Tongue (tissue), 2 donors: Measurements from ENCODE around the gene KRTCAP2. TPM values are rescaled to one million over a fixed set of nuclear protein-coding genes. Genes with fewer than 3 reads are reported as not detected.
"Not testable (repeated sequence)": the region's sequence is repeated elsewhere in the genome, so short reads cannot be mapped to it uniquely, and the experiment has no call there.

Experiments used
- DNase-seq: peaks from one replicate; pipeline ENCODE4 v3.0.0-alpha.2; 2015
- total RNA-seq: library from RNA; depleted of rRNA; stranded (reverse); fragments of >200 nt; gene quantifications from one replicate; pipeline ENCODE4 v1.2.3, GENCODE V29; 2014

The KRTCAP2 gene
- 29.6 TPM for total RNA-seq

DNA sequence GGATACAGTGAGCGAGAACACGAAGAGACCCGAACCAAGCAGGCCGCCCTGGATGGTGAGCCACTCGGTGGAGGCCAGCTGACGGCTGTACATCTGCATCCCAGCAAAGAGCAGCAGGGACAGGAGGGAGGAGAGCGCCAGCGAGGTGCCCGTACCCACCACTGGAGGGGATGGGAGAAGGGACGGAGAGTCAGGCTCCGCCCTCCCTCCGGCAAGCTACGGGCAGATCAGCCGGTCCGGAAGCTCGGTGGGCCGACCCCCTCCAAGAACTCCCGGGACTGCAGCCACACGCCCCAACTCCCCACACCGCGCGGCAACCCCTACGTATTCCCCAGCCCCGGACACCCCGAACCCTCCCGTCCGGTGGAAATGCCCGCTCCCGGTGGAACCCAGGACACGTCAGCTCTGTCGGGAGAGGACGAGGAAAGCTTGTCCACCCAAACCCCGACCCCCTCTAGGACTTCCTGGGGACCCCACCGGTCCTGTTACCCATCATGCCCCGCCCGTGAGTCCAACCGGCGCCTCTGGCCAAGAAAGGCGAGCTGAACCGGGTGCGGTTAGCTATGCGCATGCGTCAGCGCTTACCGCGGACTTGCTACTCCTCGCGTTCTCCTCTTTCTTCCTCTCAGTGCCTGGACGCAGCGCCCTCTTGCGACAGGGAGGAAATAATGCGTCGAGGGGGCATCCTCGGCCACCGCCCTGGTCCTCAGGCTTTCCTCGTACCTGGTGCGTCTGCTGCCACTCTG is at the start of gene KRTCAP2:
Gene KRTCAP2 (minus strand): TSS at position 573 of the 746 bp plus-strand sequence. CDS start 80 bp downstream, at position 493.
- peak; percentile 98 for DNase-seq

DNA sequence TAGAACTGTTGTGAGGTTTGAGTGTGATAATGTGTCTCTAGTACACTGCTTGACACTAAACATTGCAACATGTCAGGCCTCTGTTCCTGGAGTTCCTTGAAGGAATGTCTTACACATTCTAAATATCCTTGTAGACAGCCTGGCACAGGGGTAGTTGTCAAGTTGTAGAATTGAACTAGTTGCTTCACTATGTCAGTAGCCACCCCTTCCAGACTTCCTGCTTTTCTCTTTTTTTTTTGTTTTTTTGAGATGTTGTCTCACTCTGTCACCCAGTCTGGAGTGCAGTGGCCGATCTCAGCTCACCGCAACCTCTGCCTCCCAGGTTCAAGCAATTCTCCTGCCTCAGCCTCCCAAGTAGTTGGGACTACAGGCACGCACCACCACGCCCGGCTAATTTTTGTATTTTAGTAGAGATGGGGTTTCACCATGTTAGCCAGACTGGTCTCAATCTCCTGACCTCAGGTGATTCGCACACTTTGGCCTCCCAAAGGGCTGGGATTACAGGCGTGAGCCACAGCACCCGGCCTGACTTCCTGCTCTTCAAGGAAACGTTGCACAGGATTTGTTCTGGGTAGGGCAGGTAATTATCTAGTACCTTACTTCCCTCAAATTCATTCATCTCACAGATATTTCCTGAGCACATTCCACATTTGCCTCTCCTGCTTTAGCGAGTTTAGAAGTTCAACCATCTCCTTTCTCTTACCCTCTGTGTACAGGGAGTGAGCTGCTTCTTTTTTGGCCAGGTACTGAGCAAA is 47.3 kb upstream of the KRTCAP2 start:
- DNase-seq: not testable (repeated sequence)

DNA sequence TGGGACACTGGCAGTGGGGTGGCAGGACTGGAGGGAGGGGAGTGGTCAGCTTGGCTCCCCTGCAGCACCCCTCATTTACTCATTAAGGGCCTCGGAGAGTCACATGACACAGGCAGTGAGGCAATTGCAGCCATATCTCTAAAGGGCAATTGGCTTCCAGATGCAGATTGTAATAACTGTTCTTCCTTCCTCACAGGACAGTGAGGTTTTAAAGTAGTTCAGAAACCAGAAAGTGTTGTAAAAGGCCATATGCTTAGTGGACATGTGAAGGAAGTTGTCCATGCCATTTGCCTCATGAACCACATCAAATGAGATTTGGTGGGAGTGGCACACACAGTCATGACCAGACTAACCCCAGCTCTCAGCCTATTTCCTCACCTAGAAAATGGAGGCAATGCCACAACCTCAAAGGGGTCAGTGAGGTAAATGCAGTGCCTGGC is 46.5 kb upstream of the KRTCAP2 start:
- DNase-seq: peak; percentile 37

DNA sequence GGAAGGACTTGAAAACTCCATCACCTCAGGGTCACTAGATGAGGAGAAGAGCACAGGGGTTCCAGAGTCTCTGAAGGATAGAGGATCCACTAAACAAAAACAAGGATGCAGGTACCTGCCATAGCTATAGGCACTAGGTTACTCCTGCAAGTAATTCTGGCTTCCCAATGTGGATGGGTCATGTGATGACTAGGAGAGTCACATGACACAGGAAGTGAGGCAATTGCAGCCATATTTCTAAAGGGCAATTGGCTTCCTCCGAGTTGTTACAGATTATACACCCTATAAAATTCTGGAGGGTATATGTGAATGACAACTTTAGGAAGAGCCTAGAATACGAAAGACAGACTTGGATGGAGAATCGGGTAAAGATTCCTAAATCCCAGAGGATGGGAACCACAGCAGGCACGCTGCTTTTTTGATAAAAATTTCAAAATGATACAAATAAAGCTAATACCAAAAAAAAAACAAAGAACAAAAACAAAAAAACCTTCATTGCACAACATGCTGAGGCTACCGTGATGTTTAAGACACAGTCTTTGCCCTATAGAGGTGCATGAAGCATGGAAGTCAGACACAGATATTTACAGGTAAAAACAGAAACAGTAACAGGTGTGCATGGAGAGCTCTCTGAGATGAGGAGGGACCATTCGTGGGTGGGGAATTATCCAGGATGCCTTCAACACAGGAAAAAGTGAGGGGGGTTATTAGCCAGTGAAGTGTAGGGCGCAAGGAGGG is 45.9 kb upstream of the KRTCAP2 start:
- DNase-seq: peak; percentile 74

DNA sequence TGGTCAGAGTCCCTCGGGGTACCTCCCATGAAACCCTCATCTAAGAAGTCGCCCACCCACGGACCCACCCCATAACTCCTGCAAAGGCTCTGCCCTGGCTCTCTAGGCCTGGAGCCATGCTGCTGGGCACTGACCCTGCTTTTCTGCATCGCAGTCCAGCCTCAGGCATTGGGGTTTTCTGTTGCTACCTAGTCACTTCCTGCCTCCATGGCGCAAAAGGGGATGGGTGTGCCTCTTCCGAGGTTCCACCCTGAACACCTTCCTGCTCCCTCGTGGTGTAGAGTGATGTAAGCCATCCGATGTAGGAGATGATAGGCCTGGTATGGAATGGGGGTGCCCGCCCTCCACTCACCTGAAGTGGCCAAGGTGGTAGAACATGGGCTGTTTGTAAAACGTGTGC is 41.6 kb upstream of the KRTCAP2 start:
- not testable (repeated sequence) for DNase-seq

DNA sequence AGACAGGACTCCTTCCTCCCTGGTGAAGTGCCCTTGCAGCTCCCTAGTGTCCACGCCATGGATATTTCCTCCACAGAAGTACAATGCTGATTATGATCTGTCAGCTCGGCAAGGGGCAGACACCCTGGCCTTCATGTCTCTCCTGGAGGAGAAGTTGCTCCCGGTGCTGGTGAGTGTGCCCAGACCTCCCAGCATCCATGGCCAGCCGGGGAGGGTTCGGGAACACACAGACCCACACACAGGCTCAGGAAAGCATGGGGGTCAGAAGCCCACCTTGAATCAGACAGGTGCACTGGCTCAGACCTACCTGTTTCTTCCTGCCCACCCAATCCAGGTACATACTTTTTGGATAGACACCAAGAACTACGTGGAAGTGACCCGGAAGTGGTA is 38.9 kb upstream of the KRTCAP2 start:
- not testable (repeated sequence) for DNase-seq

DNA sequence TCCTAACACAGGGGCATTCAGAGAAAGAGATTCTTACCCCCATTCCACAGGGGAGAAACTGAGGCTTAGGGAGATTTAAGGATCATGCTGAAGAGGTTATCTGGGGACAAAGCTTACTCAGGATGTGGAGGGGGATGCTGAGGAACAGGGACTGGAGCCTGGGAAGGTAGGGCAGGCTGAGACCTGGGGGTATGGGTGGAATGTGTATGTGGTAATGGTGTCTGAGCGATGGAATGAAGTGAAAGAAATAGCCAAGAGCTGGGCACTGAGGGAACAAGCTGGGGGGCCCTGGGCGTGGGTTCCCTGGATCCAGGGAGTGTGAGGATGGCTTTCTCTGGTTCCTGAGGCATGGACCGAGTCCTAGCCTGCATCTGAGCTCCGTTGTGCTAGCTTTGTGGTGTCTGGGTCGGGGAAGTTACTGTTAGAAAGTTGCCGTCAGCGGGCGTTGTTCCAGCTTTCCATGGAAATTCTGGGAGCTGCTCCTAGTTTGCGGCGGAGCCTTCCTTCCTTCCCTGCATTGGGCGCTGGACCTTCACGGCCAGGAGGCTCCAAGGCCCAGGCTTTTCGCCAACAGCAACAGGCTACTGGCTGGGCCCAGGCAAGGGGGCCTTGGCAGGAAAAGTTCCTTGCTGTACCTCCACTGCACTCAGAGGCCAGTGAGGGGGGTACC is 38.4 kb upstream of the KRTCAP2 start:
- peak; percentile 76 for DNase-seq

DNA sequence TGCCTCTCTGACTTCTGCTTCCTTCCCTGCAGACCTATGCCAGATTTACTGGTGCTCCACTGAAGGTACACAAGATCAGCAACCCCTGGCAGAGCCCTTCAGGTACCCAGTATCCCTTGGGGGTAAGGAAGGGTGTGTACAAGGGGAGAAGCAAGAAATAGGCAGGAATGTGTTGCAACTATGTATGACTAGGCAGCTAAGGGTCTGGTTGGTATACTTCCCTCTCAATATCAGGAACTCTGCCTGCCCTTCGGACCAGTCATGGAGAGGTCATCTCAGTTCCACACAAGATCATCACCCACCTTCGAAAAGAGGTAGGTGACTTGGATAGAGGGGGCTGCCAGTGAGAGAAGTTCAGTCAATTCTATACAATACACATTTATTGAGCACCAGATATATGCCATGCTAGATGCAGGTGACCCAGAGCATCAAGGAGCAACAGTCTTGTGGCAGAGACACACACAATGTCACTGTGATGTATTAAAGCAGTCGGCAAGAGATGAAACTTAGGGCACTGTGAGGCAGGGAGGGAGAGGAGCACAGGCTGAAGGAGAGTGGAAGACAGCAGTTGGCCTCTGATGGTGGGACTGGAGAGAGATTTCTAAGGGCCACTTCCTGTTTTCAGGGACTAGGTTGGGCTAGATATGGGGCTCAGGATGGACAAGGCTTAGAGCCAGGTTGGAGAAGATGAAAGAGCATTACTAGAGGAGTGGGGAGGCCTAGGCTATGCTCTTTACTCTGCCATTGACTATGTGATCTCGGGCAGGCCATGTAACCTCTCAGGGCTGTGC is 37.4 kb upstream of the KRTCAP2 start:
- DNase-seq: no peak

DNA sequence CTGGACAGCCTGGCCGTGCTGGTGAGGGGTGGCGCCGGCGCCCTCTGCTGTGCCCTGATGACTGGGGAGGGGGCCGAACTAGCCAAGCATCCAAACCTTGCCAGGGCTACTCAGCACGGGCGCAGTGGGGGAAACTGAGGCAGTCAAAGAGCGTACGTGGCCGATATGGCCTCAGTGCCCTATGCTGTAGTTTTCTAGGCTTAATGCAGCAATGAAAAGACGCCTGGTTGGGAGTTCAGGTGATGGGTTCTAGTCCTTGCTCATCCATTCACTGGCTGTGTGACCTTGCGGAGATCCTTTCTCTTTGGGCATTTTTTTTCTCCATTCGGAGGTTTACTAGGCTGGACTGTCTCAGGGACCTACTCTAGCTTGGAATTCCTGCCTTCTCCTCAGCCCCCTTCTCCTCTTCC is 36.2 kb upstream of the KRTCAP2 start:
- no peak for DNase-seq

DNA sequence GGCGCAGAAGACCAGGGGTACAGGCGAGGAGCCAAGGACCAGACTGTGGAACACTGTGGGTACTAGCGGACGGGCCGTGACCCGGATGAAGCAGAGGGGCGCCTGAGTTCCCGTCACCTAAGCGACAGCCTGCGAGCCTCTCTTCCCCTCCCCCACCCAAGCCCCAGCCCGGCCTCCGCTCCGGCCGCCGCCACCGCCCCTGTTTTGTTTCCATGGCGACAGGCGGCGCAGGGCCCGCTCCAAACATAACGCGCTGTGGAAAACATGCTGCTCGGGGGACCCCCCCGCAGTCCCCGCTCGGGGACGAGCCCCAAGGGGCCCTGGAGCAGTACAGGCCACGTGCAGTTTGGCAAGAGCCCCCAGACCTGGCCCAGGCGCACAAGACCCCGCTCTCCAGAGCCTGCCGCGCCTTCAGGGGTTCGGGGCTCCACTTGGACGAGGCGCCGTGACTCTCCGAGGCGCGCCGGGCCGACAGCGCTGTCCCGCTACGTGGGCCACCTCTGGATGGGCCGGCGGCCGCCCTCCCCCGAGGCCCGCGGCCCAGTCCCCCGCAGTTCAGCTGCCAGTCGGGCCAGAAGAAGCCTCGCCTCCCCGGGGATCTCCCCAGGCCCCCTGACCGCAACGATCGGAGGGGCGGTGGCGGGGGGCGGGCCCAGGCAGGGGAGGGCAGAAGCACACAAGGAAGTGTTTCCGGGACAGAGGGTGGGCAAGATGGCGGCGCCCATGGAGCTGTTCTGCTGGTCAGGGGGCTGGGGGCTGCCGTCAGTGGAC is 35.6 kb upstream of the KRTCAP2 start, which contains the start of gene MTX1:
Gene MTX1 (plus strand): TSS at position 155 of the 771 bp plus-strand sequence. CDS start 110 bp downstream, at position 265.
- peak; percentile 98 for DNase-seq

DNA sequence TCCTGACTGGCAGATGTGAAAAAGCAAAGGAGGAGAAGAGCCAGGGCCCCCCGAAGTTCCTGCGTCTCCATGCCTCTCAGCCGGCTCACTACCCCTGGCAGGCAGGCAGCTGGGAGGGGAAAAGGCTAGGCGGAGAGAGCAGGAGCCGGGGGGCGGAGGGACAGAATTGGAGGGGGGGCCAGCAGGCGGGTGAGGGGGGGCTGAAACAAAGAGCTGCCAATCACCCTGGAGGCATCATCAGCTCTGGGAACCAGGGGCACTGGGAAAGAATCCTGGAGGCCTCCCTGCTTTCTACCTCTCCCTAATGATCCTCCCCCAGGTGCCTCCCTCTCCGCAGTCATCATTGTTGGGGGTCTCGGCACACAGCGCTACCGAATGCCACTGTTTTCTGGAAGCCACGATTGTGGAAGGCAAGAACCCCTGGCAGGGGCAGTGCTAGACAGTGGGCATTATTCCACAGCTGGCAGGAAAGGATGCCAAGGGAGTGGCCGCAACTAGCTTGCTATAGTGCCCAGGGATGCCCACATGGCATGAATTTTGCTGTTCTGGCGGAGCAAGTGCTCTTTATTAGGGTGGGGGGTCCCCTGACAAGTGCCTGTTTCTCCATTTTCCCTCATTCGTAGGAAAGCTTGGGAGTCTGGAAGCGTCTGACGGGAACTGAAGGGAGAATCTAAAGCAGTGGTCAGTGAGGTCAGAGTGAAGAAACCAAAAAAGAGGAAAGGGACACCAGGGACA is 34.9 kb upstream of the KRTCAP2 start, which contains the start of gene THBS3:
Gene THBS3 (minus strand): TSS at position 92 of the 735 bp plus-strand sequence. CDS start 21 bp downstream, at position 71.
- DNase-seq: peak; percentile 88

DNA sequence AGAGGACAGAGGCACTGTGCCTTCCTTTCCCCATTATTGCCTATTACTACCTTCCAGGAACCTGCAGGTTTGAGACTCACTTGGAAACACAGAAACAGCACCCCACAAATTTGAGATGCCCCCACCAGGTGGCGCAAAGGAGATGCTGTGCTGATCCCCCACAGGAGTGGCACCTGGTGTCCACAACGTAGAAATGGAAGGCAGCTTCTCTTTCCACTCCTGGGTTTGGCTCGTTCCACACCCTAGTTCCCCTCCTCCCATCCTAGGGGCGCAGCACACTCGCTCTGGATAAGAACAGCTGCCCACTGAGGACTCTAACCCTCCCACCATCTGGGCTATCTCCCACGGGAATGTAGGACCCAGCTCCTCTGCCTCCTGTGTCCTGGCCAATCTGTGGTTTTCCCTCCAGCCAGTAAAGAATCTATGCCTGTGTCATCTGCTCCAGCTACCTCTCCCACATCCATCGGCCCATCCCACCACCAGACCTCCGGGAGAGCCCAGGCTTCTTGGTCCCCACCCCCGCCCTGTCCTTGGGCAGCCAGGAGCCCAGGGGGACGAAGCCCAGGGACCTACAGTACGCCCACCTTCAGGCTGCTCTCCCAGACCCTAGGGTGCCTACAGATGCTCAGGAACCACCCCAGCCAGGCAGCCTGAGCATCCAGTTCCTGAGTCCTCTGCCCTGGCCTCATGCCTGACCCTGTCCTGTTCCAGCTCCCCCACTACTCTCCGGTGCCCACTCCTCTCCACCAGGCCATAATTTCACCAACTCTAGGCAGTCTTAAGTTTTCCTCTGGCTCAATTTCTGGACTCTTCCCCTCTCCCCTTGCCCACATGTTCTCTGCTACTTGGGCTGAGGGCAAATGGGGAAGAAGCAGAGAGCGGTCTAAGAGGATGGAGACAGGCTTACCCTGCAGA is 34.0 kb upstream of the KRTCAP2 start:
- peak; percentile 91 for DNase-seq

DNA sequence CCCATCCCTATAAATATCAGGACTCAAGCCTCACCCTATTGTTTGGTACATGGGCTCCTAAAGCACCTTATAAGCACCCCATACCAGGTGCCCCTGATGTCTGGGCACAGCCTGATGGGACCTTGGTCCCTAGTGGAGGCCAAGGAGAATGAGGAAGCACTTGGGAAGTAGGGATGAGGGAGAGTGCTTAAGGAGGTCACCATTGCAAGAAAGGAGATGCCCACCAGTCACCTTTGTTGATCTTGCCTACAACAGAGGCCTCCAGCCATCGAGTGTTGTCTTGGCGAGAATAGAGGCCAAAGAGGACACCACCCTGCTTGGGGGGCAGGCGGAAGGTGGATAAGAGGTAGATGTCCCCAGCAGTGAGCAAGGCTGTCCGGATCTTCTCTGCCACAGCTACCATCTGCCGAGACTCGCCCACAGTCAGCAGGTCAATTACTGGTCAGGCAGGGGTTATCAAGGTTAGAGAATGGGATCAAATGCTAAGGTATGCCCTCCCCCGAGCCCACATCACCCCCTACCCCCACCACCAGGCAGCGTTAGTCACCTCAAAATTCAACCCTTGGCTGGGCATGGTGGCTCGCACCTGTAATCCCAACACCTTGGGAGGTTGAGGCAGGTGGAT is 33.0 kb upstream of the KRTCAP2 start:
- no peak for DNase-seq

DNA sequence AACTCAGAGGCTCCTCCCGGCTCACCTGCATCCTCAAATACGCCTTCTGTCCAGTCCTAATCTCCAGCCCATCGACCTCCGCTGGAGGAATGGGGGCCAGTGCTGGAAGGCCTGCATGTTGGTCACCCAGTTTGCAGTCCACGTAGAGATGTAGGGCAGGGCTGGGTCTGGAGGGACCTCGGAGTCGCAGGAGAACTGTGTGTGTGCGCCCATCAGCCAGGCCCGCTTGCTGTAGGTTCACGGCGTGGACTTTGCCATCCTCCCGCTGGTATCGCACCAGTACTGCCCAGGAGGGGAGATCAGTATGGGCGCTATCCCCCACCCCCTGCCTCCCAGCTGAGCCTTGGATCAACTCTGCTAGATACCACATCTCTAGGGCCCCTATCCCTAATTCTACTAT is 31.9 kb upstream of the KRTCAP2 start:
- no peak for DNase-seq

DNA sequence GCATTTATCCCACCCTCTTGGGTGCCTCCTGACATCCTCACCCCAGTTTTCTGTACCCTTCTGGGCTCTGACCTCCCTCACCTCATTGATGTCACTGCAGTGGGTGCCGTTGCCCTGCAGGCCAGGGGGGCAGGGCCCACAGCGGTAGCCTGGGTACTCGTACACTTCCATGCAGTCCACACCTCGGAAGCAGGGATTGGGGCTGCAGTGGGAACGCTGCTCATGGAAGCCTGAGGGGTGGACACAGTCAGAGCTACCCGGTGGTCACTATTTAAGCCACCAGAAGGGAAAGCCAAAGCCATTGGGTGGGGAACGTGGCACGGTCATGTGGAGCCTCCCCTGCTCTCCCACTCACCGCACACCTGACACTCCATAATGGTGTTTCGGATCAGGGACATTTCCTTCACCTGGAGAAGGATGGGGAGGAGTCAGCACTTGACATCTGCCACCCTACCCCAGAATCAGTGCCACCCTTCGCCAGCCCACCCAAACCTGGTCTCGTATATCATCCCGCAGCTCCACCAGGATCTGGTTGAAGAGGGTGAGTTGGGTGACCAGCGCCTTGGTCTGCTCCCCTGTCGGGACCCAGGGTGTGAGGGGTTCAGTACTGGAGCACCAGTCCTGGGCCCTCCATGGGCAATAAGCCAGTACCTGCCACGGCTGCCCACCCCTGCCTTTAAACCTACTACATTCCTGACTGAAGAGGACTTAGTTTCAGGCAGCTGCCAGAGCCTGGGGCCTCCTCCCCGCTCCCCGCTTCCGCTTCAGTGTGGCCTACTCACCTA is 29.8 kb upstream of the KRTCAP2 start:
- DNase-seq: no peak

DNA sequence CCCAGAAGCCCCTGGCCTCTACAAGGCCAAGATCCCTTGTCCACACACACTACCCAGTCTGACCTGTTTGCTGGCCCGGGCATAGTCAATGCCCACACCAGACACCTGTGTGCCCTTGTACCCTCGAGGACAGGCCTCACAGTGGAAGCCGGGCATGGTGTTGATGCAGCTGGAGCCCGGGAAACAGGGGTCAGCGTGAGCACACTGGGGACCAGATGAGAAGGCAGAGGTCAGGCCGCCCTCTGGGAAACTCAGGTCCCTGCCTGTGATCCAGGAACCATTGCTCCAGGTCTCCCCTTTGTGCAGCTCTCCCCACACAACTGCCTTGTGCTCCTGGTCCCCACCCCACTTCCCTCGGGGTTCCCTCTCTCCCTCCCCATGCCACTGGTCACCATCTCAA is 29.1 kb upstream of the KRTCAP2 start:
- DNase-seq: no peak

DNA sequence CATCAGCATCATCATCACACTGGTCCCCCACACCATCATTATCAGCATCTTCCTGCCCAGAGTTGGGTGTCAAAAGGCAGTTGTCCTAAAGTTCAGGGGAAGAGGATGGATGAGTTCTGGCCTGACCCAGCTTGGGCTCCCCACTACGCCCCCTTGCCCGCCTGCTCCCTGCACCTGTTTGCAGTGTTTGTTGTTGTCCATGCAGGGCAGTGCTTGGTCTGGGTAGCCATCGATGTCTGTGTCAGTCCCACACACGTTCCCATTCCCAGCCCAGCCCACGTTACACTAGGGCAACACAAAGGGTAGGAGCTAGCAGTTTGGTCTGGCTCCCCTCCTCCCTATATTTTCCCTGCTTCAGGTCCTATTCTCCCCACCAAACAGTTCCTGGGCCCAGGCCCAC is 27.8 kb upstream of the KRTCAP2 start:
- DNase-seq: no peak
